Fibroblast of mammary gland (primary cell): ENCODE measurements around the gene MAP3K19.

Experiments
- DNase-seq: peaks from one replicate; pipeline ENCODE4 v3.0.0-alpha.2; 2010; ENCODE audit warnings: low read depth
- H3K4me3 ChIP-seq: 2 replicates; pipeline ENCODE4 v1.5.1; 2011; ENCODE audit warnings: low read depth, mild to moderate bottlenecking, low read length, moderate library complexity; ENCODE audit not compliant: control insufficient read depth
- TF ChIP-seq, protein P1 (sequence below): conservative IDR thresholded peaks from 2 replicates; pipeline ENCODE4 v1.5.1; 2011; ENCODE audit warnings: low read depth, low read length, inconsistent platforms; ENCODE audit not compliant: control insufficient read depth, insufficient read depth

The MAP3K19 gene

DNA sequence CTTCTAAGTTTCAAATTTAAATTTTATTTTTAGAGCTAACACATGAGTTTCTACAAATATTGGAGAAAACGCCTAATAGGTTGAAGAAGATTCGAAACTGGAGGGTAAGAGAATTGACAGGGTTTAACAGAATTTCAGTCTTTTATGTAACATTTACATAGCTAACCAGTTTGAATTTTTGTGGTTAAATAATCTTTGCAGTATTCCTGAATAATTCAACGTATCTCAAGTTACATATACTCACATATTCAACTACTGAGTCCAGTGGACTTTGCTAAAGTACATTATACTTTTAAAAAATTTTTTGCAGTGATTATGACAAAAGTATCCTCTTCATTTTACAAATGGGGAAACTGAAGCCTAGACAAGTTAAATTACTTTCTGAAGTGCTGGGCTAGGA, 94.6 kb downstream of the MAP3K19 start:
- no peak for DNase-seq

DNA sequence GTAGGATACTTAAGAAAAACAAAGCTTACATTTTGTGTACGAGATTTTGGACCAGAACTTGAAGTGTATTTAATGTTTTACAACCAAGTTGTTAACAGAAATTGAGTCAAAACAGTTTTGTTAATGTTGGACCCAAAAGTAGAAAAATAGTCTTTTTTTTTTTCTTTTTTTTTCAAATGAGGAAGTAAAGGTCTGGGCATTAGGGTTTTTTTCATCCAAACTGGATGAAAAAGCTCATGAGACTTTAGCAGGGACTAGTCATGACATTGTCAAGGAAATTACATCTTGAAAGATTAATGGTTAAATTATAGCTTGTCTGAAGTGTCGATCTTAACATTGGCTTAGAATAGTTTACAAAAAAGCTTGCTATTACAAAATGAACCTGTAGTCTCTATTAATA, 96.4 kb downstream of the MAP3K19 start:
- H3K4me3 ChIP-seq = no peak overlapping the region
- DNase-seq = no peak
- TF ChIP-seq, protein P1, sequence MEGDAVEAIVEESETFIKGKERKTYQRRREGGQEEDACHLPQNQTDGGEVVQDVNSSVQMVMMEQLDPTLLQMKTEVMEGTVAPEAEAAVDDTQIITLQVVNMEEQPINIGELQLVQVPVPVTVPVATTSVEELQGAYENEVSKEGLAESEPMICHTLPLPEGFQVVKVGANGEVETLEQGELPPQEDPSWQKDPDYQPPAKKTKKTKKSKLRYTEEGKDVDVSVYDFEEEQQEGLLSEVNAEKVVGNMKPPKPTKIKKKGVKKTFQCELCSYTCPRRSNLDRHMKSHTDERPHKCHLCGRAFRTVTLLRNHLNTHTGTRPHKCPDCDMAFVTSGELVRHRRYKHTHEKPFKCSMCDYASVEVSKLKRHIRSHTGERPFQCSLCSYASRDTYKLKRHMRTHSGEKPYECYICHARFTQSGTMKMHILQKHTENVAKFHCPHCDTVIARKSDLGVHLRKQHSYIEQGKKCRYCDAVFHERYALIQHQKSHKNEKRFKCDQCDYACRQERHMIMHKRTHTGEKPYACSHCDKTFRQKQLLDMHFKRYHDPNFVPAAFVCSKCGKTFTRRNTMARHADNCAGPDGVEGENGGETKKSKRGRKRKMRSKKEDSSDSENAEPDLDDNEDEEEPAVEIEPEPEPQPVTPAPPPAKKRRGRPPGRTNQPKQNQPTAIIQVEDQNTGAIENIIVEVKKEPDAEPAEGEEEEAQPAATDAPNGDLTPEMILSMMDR = no peak

More for the DNA sequence above, 94.6 kb downstream of the MAP3K19 start:
- no peak overlapping the region for H3K4me3 ChIP-seq
- TF ChIP-seq, protein P1 = no peak

DNA sequence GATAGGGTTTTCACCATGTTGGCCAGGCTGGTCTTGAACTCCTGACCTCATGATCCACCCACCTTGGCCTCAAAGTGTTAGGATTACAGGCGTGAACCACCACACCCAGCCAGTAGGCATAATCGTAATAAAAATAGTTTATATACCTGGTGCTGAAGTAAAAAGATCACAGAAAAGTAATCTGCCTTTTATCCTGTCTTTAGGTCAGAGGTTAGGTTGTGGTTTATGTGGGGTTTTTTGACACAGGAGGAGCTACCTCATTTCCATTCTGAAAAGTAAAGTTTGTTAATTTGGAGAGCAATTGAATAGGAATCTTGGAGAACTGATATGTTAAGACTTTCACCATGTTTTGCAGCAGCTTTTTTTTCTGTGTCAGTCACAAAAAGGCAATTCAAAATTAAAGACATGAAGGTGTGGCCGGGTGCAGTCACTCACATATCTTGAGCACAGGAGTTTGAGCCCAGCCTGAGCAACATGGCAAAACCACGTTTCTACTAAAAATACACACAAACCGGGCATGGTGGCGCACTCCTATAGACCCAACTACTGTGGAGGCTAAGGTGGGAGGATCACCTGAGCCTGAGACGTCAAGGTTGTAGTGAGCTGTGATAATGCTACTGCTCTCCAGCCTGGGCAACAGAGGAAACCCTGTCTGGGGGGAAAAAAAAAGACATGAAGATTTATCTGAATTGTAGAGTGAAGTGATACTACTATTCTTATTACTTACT, 97.1 kb downstream of the MAP3K19 start:
- TF ChIP-seq, protein P1 = no peak
- no peak for DNase-seq
- no peak overlapping the region for H3K4me3 ChIP-seq

DNA sequence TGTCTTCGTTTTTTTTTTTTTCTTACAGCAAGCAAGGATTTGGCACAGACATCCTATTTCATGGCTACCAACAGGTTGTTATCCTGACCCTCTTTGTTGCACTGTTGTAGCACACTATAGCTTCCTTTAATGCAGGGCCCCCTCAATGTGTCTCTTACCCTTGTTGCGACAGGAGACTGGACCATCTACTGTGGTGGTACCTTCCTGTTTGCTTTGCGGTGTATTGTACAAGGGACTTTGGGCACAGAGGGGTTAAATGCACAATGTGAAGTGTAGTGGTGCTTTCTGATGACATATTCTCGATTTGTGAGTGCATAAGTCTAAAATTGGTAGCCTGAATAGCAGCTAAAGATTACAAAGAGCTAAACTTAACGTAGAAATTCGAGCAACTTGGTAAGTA, 101.2 kb downstream of the MAP3K19 start:
- H3K4me3 ChIP-seq = no peak overlapping the region
- TF ChIP-seq, protein P1 = no peak
- no peak for DNase-seq

DNA sequence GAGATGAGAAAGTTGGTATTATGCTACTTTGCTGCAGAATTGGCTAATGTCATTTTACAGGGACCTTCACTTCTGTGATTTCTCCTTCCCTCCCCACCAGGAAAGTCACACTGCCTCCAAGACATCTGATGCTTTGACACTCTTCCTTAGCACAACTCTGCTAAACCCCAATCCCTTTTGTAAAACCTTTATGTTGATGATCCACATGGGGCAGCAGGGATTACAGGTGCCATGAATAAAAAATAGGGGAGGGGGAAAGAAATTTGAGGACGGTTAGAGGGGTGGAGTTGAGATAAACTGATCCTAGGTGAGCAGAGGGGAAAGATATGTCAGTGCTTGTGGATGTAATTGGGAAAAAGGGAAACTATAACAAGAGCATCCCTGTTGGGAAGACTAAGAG, 102.3 kb downstream of the MAP3K19 start:
- no peak for DNase-seq
- TF ChIP-seq, protein P1 = no peak
- H3K4me3 ChIP-seq = no peak overlapping the region

DNA sequence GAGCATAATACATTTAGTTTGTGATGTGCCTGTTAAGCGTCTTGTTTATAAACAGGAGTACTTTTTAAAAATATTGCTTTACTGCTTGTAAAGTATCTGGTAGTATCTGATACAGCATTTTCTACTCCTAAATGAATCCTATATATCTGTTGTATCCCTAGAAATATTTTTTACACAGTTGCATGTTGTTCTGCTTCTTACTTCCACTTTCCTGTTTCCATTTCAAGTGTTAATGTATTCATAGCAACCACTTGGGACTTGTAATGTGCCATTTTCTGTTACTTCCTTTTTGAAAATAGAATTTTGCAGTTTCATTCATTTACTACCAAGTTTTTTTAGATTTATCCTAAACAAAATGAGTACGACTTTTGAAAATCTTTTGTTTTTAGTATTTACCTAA, 103.7 kb downstream of the MAP3K19 start:
- H3K4me3 ChIP-seq = no peak overlapping the region
- no peak for DNase-seq
- TF ChIP-seq, protein P1 = no peak
